GM21737 (cell line): ENCODE results near the gene NAALADL2.
"Not testable (repeated sequence)": the region's sequence is repeated elsewhere in the genome, so short reads cannot be mapped to it uniquely, and the experiment has no call there.

Experiments
- ATAC-seq: cut with Tn5 transposase; IDR thresholded peaks from one replicate; pipeline ENCODE4 v1.9.1; 2021; ENCODE audit warnings: mild to moderate bottlenecking, moderate library complexity; ENCODE audit not compliant: unreplicated experiment

The NAALADL2 gene

DNA sequence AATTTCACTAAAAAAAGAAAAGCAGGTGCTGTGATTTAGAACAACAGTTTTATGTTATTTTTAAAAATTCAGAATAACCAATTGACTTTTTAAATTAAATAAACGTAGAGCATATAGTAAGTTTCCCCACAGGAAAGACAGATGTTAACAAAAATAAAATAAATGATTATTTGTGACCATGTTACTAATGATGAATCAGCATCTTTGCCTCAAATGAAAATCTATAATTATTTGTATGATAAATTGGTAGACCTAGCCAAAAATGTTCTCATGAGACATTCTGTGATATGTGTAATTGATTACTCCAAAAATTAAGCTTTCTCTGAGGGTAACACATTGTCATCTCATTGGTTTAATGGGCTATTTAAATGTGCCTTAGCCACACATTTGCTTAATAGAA, 948.0 kb downstream of the NAALADL2 start:
- ATAC-seq: no peak

- ATAC-seq: no peak
Observed at GRCh38 chr3:175818811-175819464, 959.8 kb downstream of the NAALADL2 start.

GRCh38 chr3:175822766-175823491, 963.8 kb downstream of the NAALADL2 start:
- ATAC-seq: not testable (repeated sequence)

GRCh38 chr3:175825016-175825580, 966.0 kb downstream of the NAALADL2 start:
- not testable (repeated sequence) for ATAC-seq

DNA sequence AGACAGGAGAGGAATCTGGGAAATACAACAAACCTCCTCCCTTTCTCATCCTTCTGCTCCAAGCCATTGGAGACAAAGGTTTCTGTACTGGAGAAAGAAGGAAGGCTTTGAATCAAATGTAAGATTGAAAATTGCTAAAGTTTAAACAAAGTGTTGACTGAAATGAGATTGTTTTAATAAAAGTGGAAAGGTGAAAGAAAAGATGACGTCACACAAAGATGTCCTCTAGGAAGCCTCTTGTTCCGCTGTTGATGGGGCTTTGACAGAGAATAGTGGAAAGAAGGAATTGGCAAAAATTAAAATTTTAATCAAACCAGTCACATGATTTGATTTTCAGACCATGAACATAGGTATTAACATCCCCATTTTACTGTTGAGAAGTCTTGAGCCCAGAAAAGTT, 967.6 kb downstream of the NAALADL2 start:
- no peak for ATAC-seq

DNA sequence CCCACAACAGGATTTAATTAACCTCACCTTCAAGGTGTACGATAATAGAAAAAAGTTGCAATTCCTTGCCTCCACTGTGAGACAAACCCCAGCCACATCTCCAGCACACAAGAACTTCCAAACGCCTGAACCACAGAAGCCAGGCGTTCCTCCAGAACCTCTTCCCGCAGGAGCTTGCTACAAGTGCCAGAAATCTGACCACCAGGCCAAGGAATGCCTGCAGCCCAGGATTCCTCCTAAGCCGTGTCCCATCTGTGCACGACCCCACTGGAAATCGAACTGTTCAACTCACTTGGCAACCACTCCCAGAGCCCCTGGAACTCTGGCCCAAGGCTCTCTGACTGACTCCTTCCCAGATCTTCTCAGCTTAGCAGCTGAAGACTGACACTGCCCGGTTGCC, 970.7 kb downstream of the NAALADL2 start:
- ATAC-seq: not testable (repeated sequence)

GRCh38 chr3:175835763-175836162, 976.6 kb downstream of the NAALADL2 start:
- not testable (repeated sequence) for ATAC-seq

DNA sequence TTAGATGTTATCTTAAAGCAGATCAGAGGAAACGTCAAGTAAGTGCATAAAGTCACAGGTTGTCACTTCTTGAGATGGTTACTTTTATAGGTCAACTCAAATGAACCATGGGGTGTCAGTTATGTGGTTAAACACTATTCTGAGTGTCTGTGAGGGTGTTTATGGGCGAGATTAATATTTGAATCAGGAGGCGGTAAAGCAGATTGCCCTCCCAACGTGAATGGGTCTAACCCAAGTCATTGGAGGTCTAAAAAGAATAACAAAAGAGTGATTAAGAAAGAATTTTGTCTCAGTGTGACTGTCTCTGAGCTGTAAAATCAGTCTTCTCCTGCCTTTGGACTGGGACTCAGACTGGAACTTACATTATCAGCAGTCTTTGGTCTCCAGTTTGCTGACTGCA, 977.5 kb downstream of the NAALADL2 start:
- ATAC-seq: no peak

DNA sequence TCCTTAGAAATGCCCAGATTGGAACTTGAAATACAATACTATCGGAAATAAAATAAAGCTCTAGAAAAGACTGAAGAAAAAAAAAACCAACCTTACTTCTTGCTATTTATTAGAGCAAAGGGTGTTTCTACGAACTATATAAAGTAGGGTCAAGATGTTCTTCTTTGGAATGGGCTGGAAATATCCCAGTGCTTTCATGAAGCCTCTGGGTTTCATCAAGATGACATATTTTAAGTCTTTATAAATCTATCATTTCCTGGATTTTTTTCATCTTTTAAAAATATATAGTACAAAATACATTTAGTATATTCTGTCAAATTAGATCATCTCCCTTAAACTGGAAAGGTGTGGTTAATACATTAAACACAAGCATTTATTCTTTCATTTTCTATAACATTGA, 978.8 kb downstream of the NAALADL2 start:
- ATAC-seq: no peak

DNA sequence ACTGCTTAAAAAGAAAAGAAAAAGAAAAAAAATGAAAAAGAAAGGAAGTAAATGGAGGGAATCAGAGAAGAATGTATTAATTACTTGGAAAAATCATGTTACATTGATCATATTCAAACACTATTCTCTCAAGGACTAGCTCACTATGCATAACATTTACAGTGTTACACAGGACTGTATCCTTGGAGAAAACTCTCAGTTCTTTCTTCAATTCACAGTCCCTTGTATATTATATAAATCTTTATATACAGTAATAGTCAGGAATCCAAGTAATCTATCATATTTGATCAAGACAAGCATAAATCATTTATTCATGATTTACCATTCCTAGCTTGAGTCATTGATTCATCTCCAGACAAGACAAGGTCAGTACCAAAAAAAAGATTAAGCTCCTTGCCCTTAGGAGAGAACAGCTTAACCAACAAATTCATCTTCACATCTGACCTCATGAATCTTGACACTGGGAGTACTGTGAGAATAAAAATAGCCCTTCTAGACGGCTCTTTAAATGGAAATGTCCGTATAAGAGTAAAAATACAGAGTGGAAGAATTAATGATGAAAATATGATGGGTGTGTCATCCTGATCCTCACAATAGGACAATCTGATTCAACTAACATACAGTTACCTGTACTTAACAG, 980.4 kb downstream of the NAALADL2 start:
- no peak for ATAC-seq

DNA sequence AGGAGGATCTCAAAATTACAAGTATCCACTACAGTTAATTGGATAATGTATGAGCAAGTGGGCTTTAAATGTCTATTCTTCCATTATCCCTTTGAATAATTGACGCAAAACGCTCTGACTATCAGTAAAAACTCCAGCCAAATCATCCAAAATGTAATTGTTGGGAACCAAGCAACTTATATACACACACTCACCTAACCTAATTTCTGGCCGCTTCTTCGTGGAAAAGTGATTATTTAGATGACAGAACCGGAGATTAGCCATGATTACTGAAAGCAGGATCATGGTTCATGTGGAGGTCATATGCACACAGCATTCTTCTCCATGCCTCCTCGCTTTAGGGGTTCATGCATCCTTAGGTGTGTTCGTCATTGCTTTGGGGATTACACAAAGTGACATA, 992.4 kb downstream of the NAALADL2 start:
- no peak for ATAC-seq

- ATAC-seq: no peak
Observed at GRCh38 chr3:175852560-175852959, 993.4 kb downstream of the NAALADL2 start.

DNA sequence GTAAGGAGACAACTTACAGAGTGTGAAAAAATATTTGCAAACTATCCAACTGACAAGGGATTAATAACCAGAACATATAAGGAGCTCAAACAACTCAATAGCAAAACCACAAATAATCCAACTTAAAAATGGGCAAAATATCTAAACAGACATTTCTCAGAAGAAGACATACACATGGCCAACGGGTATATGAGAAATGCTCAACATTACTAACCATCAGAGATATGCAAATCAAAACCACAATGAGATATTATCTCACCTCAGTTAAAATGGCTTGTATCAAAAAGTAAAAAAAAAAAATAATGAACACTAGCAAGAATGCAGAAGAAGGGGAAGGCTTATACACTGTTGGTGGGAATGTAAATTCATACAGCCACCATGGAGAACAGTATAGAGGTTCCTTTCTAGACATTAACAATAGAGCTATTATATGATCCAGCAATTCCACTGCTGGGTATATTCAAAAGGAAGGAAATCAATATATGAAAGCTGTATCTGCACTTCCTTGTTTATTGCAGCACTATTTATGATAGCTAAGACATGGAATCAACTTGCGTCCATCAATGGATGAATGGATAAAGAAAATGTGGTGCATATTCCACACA, 998.6 kb downstream of the NAALADL2 start:
- no peak for ATAC-seq
